Measurements from ENCODE around the gene SETBP1. TPM values are rescaled to one million over a fixed set of nuclear protein-coding genes. Genes with fewer than 3 reads are reported as not detected.
A peak's percentile ranks its signal among the peaks of the same experiment; 100 is the strongest.

The SETBP1 gene
- total RNA-seq, 1 donor from 2014 or later = 12.4 TPM

DNA sequence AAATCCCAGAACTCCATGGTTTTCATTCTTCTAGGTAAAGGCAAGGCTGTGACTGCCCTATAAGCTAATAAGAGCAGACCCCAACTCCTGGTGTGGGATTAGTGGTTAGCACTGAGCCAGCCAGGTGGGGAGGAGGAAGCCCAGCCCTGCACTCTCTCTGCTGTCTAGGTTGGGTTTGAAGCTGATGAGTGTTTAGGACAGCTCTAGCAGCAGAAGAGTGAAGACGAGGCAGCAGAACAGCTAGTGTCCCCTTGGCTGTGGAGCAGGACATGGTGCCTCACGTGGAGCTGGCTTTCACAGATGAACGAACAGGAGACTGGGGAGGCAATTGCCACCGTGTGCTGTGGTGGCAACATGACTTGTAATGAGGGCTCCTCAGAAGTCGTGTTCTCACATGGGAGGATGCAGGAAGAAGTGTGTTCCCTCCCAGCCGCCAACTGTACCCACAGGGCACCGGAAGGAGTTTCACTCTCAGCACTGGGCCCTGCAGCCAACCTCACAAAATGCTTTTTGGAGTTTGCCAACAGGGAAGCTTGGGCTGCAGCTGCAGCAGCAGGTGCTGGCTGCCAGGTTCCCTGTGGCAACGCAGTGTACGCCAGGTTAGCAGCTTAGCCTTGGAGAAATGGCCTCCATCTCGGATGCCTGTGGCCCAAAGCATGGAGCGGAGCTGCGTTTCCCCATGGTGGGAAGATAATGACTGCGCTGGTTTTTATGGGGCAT is 328.2 kb downstream of the SETBP1 start:
- Histone ChIP-seq H3K9me3 (ENCODE audit: insufficient read depth, low read depth, low read length) (no peaks in the 10 kb centered on the region), H3K27me3 (ENCODE audit: insufficient read depth, low read length) (no peaks in the 10 kb centered on the region), H3K4me2 (ENCODE audit: low read length) (no peak overlapping the region), H3K4me3 (ENCODE audit: insufficient read depth, low read depth, low read length) (no peak overlapping the region), H3K4me1 (ENCODE audit: insufficient read depth, low read length) (peaks cover 21% of the 10 kb centered on the region), H3K27ac (ENCODE audit: low read depth, low read length) (no peak overlapping the region), H3K79me2 (ENCODE audit: insufficient read depth, low read length) (no peaks in the 10 kb centered on the region), H4K20me1 (ENCODE audit: insufficient read depth, low read length) (no peaks in the 10 kb centered on the region), H3K9ac (ENCODE audit: low read length) (no peak overlapping the region), H2AFZ (ENCODE audit: low read depth, low read length) (peak overlapping the region; percentile 8), H3K36me3 (ENCODE audit: insufficient read depth, low read length) (no peaks in the 10 kb centered on the region)
- Mint-ChIP-seq H3K27me3 (ENCODE audit: low read depth, unreplicated experiment) (no peaks in the 10 kb centered on the region), H3K36me3 (ENCODE audit: low read depth, unreplicated experiment) (no peaks in the 10 kb centered on the region), H3K4me1 (ENCODE audit: low read depth, unreplicated experiment) (peaks cover 23% of the 10 kb centered on the region), H3K9me3 (ENCODE audit: unreplicated experiment) (peaks cover 4% of the 10 kb centered on the region), H3K4me3 (ENCODE audit: unreplicated experiment) (no peak overlapping the region), H3K27ac (ENCODE audit: unreplicated experiment) (no peak overlapping the region)
- DNase-seq (ENCODE audit: low read depth) (no peak), FAIRE-seq (no peak)
- TF ChIP-seq EZH2 (IDR thresholded peaks at IDR 0.05; ENCODE audit: insufficient read depth, low read length) = no peak
- TF ChIP-seq, protein P1, sequence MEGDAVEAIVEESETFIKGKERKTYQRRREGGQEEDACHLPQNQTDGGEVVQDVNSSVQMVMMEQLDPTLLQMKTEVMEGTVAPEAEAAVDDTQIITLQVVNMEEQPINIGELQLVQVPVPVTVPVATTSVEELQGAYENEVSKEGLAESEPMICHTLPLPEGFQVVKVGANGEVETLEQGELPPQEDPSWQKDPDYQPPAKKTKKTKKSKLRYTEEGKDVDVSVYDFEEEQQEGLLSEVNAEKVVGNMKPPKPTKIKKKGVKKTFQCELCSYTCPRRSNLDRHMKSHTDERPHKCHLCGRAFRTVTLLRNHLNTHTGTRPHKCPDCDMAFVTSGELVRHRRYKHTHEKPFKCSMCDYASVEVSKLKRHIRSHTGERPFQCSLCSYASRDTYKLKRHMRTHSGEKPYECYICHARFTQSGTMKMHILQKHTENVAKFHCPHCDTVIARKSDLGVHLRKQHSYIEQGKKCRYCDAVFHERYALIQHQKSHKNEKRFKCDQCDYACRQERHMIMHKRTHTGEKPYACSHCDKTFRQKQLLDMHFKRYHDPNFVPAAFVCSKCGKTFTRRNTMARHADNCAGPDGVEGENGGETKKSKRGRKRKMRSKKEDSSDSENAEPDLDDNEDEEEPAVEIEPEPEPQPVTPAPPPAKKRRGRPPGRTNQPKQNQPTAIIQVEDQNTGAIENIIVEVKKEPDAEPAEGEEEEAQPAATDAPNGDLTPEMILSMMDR (IDR thresholded peaks at IDR 0.05; ENCODE audit: insufficient read depth, low read depth, low read length) = no peak

DNA sequence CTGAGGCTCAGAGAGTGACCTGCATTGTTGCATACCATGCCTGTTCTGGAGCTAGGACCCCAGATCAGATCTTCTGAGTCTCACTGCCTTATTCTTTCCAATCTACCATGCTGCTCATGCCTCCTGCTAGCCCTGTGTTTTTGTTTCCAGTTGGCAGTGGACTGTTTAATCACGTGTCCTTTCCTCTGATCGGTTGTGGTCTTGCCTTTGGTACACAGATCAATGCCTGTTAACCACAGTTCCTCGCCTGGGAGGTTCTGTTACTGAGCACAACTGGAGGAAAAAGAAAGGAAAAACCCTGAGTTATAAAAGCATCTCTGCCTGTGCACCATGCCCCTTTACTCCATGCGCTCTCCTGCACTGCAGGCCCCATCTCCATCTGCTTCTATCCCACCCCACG is 329.1 kb downstream of the SETBP1 start:
- H3K9me3 Mint-ChIP-seq (ENCODE audit: unreplicated experiment) = peaks cover 4% of the 10 kb centered on the region
- no peak overlapping the region for H3K4me3 Mint-ChIP-seq (ENCODE audit: unreplicated experiment)
- Histone ChIP-seq H3K36me3 (ENCODE audit: insufficient read depth, low read length) (no peaks in the 10 kb centered on the region), H3K9ac (ENCODE audit: low read length) (no peak overlapping the region), H3K4me3 (ENCODE audit: insufficient read depth, low read depth, low read length) (no peak overlapping the region), H3K4me2 (ENCODE audit: low read length) (no peak overlapping the region), H3K79me2 (ENCODE audit: insufficient read depth, low read length) (no peaks in the 10 kb centered on the region), H4K20me1 (ENCODE audit: insufficient read depth, low read length) (no peaks in the 10 kb centered on the region), H3K27ac (ENCODE audit: low read depth, low read length) (no peak overlapping the region), H3K27me3 (ENCODE audit: insufficient read depth, low read length) (no peaks in the 10 kb centered on the region), H3K4me1 (ENCODE audit: insufficient read depth, low read length) (peaks cover 27% of the 10 kb centered on the region), H2AFZ (ENCODE audit: low read depth, low read length) (no peak overlapping the region), H3K9me3 (ENCODE audit: insufficient read depth, low read depth, low read length) (no peaks in the 10 kb centered on the region)
- peak overlapping the region; percentile 50 for H3K27ac Mint-ChIP-seq (ENCODE audit: unreplicated experiment)
- peaks cover 28% of the 10 kb centered on the region for H3K4me1 Mint-ChIP-seq (ENCODE audit: low read depth, unreplicated experiment)
- H3K27me3 Mint-ChIP-seq (ENCODE audit: low read depth, unreplicated experiment) = no peaks in the 10 kb centered on the region
- no peaks in the 10 kb centered on the region for H3K36me3 Mint-ChIP-seq (ENCODE audit: low read depth, unreplicated experiment)
- FAIRE-seq (no peak), DNase-seq (ENCODE audit: low read depth) (no peak)
- TF ChIP-seq, protein P1 (IDR thresholded peaks at IDR 0.05; ENCODE audit: insufficient read depth, low read depth, low read length) = no peak
- TF ChIP-seq EZH2 (IDR thresholded peaks at IDR 0.05; ENCODE audit: insufficient read depth, low read length) = no peak

DNA sequence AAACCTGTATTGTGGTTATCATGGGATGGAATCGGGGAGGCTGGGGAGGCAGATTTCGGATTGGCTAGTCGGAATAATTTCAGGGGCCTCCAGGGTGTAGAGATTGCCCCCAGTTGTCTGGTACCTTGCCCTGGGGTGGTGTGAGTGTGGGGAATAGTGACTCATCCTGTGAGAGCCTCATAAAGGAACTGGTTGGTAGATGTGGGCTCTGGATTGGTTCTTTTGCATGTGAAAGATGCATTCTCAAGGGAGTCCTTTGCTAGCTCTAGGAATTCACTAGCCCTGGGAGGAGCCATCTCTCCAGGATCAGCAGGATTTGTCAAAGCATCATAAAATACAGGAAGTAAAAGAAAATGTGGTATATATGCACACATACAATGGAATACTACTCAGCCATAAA is 331.6 kb downstream of the SETBP1 start:
- no peak overlapping the region for H3K27ac Mint-ChIP-seq (ENCODE audit: unreplicated experiment)
- no peaks in the 10 kb centered on the region for H3K9me3 Mint-ChIP-seq (ENCODE audit: unreplicated experiment)
- H3K4me2 ChIP-seq (ENCODE audit: low read length) = no peak overlapping the region
- no peaks in the 10 kb centered on the region for H3K36me3 ChIP-seq (ENCODE audit: insufficient read depth, low read length)
- H3K27me3 ChIP-seq (ENCODE audit: insufficient read depth, low read length) = no peaks in the 10 kb centered on the region
- peaks cover 31% of the 10 kb centered on the region for H3K4me1 ChIP-seq (ENCODE audit: insufficient read depth, low read length)
- H3K4me3 ChIP-seq (ENCODE audit: insufficient read depth, low read depth, low read length) = no peak overlapping the region
- H3K27me3 Mint-ChIP-seq (ENCODE audit: low read depth, unreplicated experiment) = no peaks in the 10 kb centered on the region
- H3K36me3 Mint-ChIP-seq (ENCODE audit: low read depth, unreplicated experiment) = no peaks in the 10 kb centered on the region
- no peak overlapping the region for H3K4me3 Mint-ChIP-seq (ENCODE audit: unreplicated experiment)
- no peak for TF ChIP-seq EZH2 (IDR thresholded peaks at IDR 0.05; ENCODE audit: insufficient read depth, low read length)
- TF ChIP-seq, protein P1 (IDR thresholded peaks at IDR 0.05; ENCODE audit: insufficient read depth, low read depth, low read length) = no peak
- no peaks in the 10 kb centered on the region for H3K79me2 ChIP-seq (ENCODE audit: insufficient read depth, low read length)
- no peaks in the 10 kb centered on the region for H4K20me1 ChIP-seq (ENCODE audit: insufficient read depth, low read length)
- H3K9me3 ChIP-seq (ENCODE audit: insufficient read depth, low read depth, low read length) = no peaks in the 10 kb centered on the region
- no peak overlapping the region for H2AFZ ChIP-seq (ENCODE audit: low read depth, low read length)
- DNase-seq (ENCODE audit: low read depth) (no peak), FAIRE-seq (no peak)
- H3K9ac ChIP-seq (ENCODE audit: low read length) = no peak overlapping the region
- no peak overlapping the region for H3K27ac ChIP-seq (ENCODE audit: low read depth, low read length)
- H3K4me1 Mint-ChIP-seq (ENCODE audit: low read depth, unreplicated experiment) = peaks cover 40% of the 10 kb centered on the region

All from astrocyte (in vitro differentiated cells and primary cell).